Measurements from ENCODE around the gene ESYT2. TPM values are rescaled to one million over a fixed set of nuclear protein-coding genes. Genes with fewer than 3 reads are reported as not detected.
A peak's percentile ranks its signal among the peaks of the same experiment; 100 is the strongest.

The ESYT2 gene
- total RNA-seq, 2 donors from 2014 or later = 30.7 to 36.9 TPM

DNA sequence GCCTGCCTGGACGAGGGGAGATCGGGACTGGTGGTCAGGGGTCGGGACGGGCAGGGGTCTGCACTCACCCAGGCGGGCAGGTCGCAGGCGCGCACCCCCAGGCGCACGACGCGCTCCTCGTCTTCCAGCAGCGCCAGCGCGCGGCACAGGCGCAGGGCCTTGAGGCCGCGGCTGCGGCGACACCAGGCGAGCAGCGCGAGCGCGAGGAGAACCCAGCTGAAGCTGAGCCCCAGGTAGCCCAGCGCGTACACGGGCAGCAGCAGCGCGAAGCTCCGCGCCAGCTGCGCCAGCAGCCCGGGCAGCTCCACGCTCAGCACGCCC is 328 bp downstream of the ESYT2 start:
- Mint-ChIP-seq H3K4me3 (peak overlapping the region; percentile 65), H3K27me3 (ENCODE audit: insufficient read depth) (peaks cover 2% of the 10 kb centered on the region), H3K27ac (peak overlapping the region; percentile 55), H3K9me3 (no peaks in the 10 kb centered on the region), H3K36me3 (ENCODE audit: low read depth) (no peaks in the 10 kb centered on the region), H3K4me1 (peaks cover 19% of the 10 kb centered on the region)
- Histone ChIP-seq H3K4me1 (ENCODE audit: control insufficient read depth, insufficient read depth, low read length) (peaks cover 2% of the 10 kb centered on the region), H3K27me3 (ENCODE audit: control insufficient read depth, insufficient read depth, low read length, poor library complexity, severe bottlenecking) (no peaks in the 10 kb centered on the region), H3K27ac (ENCODE audit: low read depth, low read length) (peak overlapping the region; percentile 75), H3K9ac (ENCODE audit: extremely low read depth, low read length, poor library complexity, severe bottlenecking) (peak overlapping the region; percentile 76), H3K36me3 (ENCODE audit: control insufficient read depth, insufficient read depth, low read length) (no peaks in the 10 kb centered on the region), H3K9me3 (ENCODE audit: control insufficient read depth, low read length) (no peaks in the 10 kb centered on the region), H3K4me3 (ENCODE audit: low read length) (peak overlapping the region; percentile 86)
- 0% methylated on average over 2 to 38 of the region's 38 CpGs for WGBS, 2 experiments (ENCODE audit: insufficient coverage in 1 of 2, insufficient read length in 1 of 2)
- TF ChIP-seq, protein P1, sequence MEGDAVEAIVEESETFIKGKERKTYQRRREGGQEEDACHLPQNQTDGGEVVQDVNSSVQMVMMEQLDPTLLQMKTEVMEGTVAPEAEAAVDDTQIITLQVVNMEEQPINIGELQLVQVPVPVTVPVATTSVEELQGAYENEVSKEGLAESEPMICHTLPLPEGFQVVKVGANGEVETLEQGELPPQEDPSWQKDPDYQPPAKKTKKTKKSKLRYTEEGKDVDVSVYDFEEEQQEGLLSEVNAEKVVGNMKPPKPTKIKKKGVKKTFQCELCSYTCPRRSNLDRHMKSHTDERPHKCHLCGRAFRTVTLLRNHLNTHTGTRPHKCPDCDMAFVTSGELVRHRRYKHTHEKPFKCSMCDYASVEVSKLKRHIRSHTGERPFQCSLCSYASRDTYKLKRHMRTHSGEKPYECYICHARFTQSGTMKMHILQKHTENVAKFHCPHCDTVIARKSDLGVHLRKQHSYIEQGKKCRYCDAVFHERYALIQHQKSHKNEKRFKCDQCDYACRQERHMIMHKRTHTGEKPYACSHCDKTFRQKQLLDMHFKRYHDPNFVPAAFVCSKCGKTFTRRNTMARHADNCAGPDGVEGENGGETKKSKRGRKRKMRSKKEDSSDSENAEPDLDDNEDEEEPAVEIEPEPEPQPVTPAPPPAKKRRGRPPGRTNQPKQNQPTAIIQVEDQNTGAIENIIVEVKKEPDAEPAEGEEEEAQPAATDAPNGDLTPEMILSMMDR (conservative IDR thresholded peaks at IDR 0.05) = no peak
- DNase-seq = peak; percentile 80

DNA sequence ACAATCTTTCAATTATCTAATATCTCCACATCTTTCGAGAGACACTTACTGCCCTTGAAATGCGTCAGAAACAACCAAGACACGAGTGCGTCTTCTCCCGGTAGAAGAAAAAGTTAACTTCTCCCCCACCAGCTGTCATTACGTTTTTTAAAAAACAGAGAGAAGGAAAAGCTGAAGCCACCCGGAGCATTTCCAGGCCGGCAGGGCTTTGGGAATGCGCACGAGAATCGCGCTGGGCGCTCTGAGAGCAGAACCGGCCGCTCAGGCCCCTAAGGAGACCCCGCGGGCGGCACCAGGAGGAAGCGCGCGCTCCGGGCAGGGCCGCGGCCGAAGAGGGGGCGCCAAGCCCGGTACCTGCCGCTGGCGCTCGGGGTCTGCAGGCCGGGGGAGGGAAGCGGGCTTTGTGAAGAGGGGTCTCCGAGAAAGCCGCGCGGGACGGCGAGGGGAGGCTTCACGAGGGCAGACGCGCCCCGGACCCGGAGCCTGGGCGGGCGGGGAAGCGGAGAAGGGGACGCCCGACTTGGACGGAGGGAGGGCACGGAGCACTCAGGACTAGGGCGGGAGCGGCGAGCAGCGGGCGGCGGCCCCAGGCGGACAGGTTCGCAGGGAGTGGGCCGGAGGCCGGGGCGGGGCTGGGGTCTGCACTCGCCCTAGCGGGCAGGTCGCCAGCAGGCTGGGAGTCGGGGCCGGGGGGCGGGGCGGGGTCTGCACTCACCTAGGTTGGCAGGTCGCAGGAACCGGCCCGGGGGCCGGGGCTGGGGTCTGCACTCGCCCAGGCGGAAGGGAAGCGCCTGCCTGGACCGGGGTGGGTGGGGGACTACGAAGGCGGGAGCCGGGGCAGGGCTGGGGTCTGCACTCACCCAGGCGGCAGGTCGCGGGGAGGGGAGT is 932 bp downstream of the ESYT2 start:
- peak overlapping the region; percentile 57 for H3K27ac Mint-ChIP-seq
- H3K4me3 Mint-ChIP-seq = peak overlapping the region; percentile 65
- H3K9me3 ChIP-seq (ENCODE audit: control insufficient read depth, low read length) = no peaks in the 10 kb centered on the region
- no peaks in the 10 kb centered on the region for H3K36me3 Mint-ChIP-seq (ENCODE audit: low read depth)
- 0 to 2% methylated on average over 24 to 82 of the region's 82 CpGs for WGBS, 2 experiments (ENCODE audit: insufficient coverage in 1 of 2, insufficient read length in 1 of 2)
- H3K9ac ChIP-seq (ENCODE audit: extremely low read depth, low read length, poor library complexity, severe bottlenecking) = peak overlapping the region; percentile 76
- peaks cover 2% of the 10 kb centered on the region for H3K27me3 Mint-ChIP-seq (ENCODE audit: insufficient read depth)
- DNase-seq = peak; percentile 90
- H3K9me3 Mint-ChIP-seq = no peaks in the 10 kb centered on the region
- TF ChIP-seq, protein P1 (conservative IDR thresholded peaks at IDR 0.05) = peak; percentile 19
- H3K4me3 ChIP-seq (ENCODE audit: low read length) = peak overlapping the region; percentile 86
- H3K4me1 ChIP-seq (ENCODE audit: control insufficient read depth, insufficient read depth, low read length) = peaks cover 2% of the 10 kb centered on the region
- H3K27ac ChIP-seq (ENCODE audit: low read depth, low read length) = peak overlapping the region; percentile 75
- no peaks in the 10 kb centered on the region for H3K27me3 ChIP-seq (ENCODE audit: control insufficient read depth, insufficient read depth, low read length, poor library complexity, severe bottlenecking)
- H3K36me3 ChIP-seq (ENCODE audit: control insufficient read depth, insufficient read depth, low read length) = no peaks in the 10 kb centered on the region
- peaks cover 19% of the 10 kb centered on the region for H3K4me1 Mint-ChIP-seq

DNA sequence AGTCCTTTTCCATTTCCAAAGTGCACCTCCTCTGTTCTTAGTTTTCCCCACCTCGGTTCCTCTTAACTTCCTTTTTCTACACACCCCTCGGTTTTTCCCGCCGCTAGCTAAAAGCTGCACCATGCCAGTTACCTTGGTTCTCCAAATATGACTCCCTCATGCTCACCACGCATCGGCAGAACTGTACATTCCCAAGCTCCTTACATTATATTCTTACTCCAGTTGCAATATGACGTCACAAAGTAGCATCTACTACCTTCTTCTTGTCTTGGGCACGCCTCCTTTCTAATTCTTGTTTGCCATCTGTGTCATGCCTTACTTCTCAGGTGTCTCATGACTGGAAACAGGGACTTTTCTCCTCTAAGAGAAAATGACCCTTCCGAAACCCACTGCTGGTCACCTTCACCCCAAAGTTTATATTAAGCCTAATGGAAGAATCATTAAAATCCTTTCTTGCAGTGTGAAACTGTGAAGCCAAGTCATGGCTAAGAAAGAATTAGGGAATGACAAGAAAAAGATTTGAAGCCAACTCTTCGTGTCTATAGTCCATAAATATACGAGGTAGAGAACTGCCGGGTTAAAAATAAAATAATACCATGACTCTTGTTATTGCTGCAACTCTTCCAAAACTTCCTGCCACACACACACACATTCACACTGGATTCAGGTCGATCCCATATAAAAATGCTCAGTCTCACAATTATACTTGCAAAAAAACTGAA is 1.7 kb downstream of the ESYT2 start:
- Mint-ChIP-seq H3K4me3 (peak overlapping the region; percentile 65), H3K27me3 (ENCODE audit: insufficient read depth) (peaks cover 2% of the 10 kb centered on the region), H3K36me3 (ENCODE audit: low read depth) (no peaks in the 10 kb centered on the region), H3K4me1 (peaks cover 19% of the 10 kb centered on the region), H3K9me3 (no peaks in the 10 kb centered on the region), H3K27ac (peak overlapping the region; percentile 57)
- peak overlapping the region; percentile 86 for H3K4me3 ChIP-seq (ENCODE audit: low read length)
- TF ChIP-seq, protein P1 (conservative IDR thresholded peaks at IDR 0.05) = no peak
- H3K9ac ChIP-seq (ENCODE audit: extremely low read depth, low read length, poor library complexity, severe bottlenecking) = peak overlapping the region; percentile 76
- no peaks in the 10 kb centered on the region for H3K27me3 ChIP-seq (ENCODE audit: control insufficient read depth, insufficient read depth, low read length, poor library complexity, severe bottlenecking)
- 66 to 71% methylated on average over 10 to 13 of the region's 13 CpGs for WGBS, 2 experiments (ENCODE audit: insufficient coverage in 1 of 2, insufficient read length in 1 of 2)
- no peaks in the 10 kb centered on the region for H3K36me3 ChIP-seq (ENCODE audit: control insufficient read depth, insufficient read depth, low read length)
- no peak overlapping the region for H3K27ac ChIP-seq (ENCODE audit: low read depth, low read length)
- no peaks in the 10 kb centered on the region for H3K9me3 ChIP-seq (ENCODE audit: control insufficient read depth, low read length)
- H3K4me1 ChIP-seq (ENCODE audit: control insufficient read depth, insufficient read depth, low read length) = peaks cover 2% of the 10 kb centered on the region
- DNase-seq = no peak
